ENCODE measurements around the gene TBCK. TPM values are rescaled to one million over a fixed set of nuclear protein-coding genes. Genes with fewer than 3 reads are reported as not detected.

Gene TBCK
- total and polyA plus RNA-seq, 2 of the 8 experiments (the other 6 are each of a cell fraction or from before 2014, with no cell fraction given) = 10.2 to 18.7 TPM

- FAIRE-seq (no peak), DNase-seq (ENCODE audit: low read depth in 1 of 2, low spot score in 2 of 2) (no peak)
- Histone ChIP-seq H4K8ac (ENCODE audit: extremely low read depth, insufficient read depth, low read length) (no peak overlapping the region), H4K91ac (replicated peaks; ENCODE audit: insufficient read length, low read length) (no peak overlapping the region), H2BK5ac (ENCODE audit: low read depth, low read length) (no peak overlapping the region), H4K5ac (ENCODE audit: insufficient read length, low read depth, low read length) (no peak overlapping the region), H3K79me2 (ENCODE audit: control insufficient read depth in 1 of 2, insufficient read depth in 2 of 2, low read length in 2 of 2) (no peaks in the 10 kb centered on the region), H2BK20ac (ENCODE audit: low read length) (no peak overlapping the region), H3K4ac (replicated peaks; ENCODE audit: insufficient read length, low read depth, low read length) (no peak overlapping the region), H3K27me3 (replicated peaks in 1 of 4; ENCODE audit: control insufficient read depth in 3 of 4, extremely low read depth in 1 of 4, insufficient read depth in 3 of 4, low read length in 3 of 4) (no peaks in the 10 kb centered on the region), H2BK15ac (ENCODE audit: low read length) (no peak overlapping the region), H3K56ac (replicated peaks; ENCODE audit: insufficient read length, low read depth, low read length) (no peak overlapping the region), H3K4me3 (ENCODE audit: extremely low read depth in 1 of 4, insufficient read depth in 2 of 4, low read depth in 3 of 4, low read length in 4 of 4) (no peak overlapping the region), H2BK12ac (ENCODE audit: low read depth, low read length) (no peak overlapping the region), H3K23me2 (ENCODE audit: low read depth, low read length) (no peaks in the 10 kb centered on the region), H3K14ac (ENCODE audit: insufficient read length) (no peak overlapping the region), H3K36me3 (ENCODE audit: control insufficient read depth in 2 of 4, insufficient read depth in 4 of 4, low read length in 3 of 4) (no peaks in the 10 kb centered on the region), H4K20me1 (replicated peaks in 1 of 2; ENCODE audit: control insufficient read depth in 1 of 2, insufficient read depth in 2 of 2, low read length in 2 of 2) (no peaks in the 10 kb centered on the region), H3K79me1 (ENCODE audit: low read depth, low read length) (no peaks in the 10 kb centered on the region), H3K23ac (ENCODE audit: insufficient read length) (no peak overlapping the region), H3K18ac (ENCODE audit: extremely low read depth, low read length) (no peak overlapping the region), H2AFZ (ENCODE audit: low read length) (no peak overlapping the region), H3K4me1 (replicated peaks in 1 of 4; ENCODE audit: control insufficient read depth in 3 of 4, insufficient read depth in 4 of 4, low read length in 3 of 4) (no peaks in the 10 kb centered on the region), H2BK120ac (replicated peaks; ENCODE audit: low read depth, low read length) (no peak overlapping the region), H3K27ac (ENCODE audit: low read depth, low read length) (no peak overlapping the region), H3K9me3 (ENCODE audit: insufficient read depth in 2 of 2, low read depth in 1 of 2, low read length in 1 of 2) (no peaks in the 10 kb centered on the region), H3K4me2 (ENCODE audit: insufficient read depth in 1 of 2, low read depth in 2 of 2, low read length in 2 of 2) (no peak overlapping the region), H3K9ac (replicated peaks in 1 of 4; ENCODE audit: extremely low read depth in 1 of 4, low read depth in 3 of 4, low read length in 3 of 4) (no peak overlapping the region), H2AK5ac (ENCODE audit: low read depth, low read length) (no peak overlapping the region)
- no peak for TF ChIP-seq SIX5 (IDR thresholded peaks at IDR 0.05; ENCODE audit: low read depth, low read length)
- no peak for TF ChIP-seq CREB1 (IDR thresholded peaks at IDR 0.05)
- no peak for TF ChIP-seq RFX5 (IDR thresholded peaks at IDR 0.05; ENCODE audit: borderline replicate concordance, low read depth, low read length)
- TF ChIP-seq RNF2 (IDR thresholded peaks at IDR 0.05; ENCODE audit: borderline replicate concordance, low read depth, low read length, missing control alignments, poor library complexity, severe bottlenecking) = no peak
- no peak for TF ChIP-seq SUZ12 (IDR thresholded peaks at IDR 0.05; ENCODE audit: low read length)
- no peak for TF ChIP-seq EP300 (IDR thresholded peaks at IDR 0.05; ENCODE audit: borderline replicate concordance in 1 of 2, low read depth in 2 of 2, low read length in 2 of 2)
- no peak for TF ChIP-seq JUN (IDR thresholded peaks at IDR 0.05; ENCODE audit: low read depth, low read length)
- TF ChIP-seq, protein P1, sequence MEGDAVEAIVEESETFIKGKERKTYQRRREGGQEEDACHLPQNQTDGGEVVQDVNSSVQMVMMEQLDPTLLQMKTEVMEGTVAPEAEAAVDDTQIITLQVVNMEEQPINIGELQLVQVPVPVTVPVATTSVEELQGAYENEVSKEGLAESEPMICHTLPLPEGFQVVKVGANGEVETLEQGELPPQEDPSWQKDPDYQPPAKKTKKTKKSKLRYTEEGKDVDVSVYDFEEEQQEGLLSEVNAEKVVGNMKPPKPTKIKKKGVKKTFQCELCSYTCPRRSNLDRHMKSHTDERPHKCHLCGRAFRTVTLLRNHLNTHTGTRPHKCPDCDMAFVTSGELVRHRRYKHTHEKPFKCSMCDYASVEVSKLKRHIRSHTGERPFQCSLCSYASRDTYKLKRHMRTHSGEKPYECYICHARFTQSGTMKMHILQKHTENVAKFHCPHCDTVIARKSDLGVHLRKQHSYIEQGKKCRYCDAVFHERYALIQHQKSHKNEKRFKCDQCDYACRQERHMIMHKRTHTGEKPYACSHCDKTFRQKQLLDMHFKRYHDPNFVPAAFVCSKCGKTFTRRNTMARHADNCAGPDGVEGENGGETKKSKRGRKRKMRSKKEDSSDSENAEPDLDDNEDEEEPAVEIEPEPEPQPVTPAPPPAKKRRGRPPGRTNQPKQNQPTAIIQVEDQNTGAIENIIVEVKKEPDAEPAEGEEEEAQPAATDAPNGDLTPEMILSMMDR (IDR thresholded peaks at IDR 0.05; ENCODE audit: control extremely low read depth in 1 of 3, insufficient read depth in 1 of 3, low read depth in 1 of 3, low read length in 3 of 3) = no peak
- CTCF ChIA-PET (ENCODE audit: partially characterized antibody) = no interaction called here
- WGBS, 2 experiments (ENCODE audit: extremely low coverage in 1 of 2, insufficient coverage in 1 of 2, insufficient read length in 1 of 2, insufficient replicate concordance in 2 of 2, low coverage in 1 of 2, low lambda C conversion rate in 2 of 2, missing lambda C conversion rate in 1 of 2) = 91% methylated on average over 5 of the region's 5 CpGs; no CpG with 5 or more reads in 1 of the 2 experiments
- POLR2A ChIA-PET (ENCODE audit: partially characterized antibody) = no interaction called here
These were observed 298.0 kb downstream of the TBCK start for GRCh38 chr4:106017975-106018374.
